GM23248 (cell line): ENCODE results near the gene CFAP74. TPM values are rescaled to one million over a fixed set of nuclear protein-coding genes. Genes with fewer than 3 reads are reported as not detected.

Source experiments
- DNase-seq: peaks from one replicate; pipeline ENCODE4 v3.0.0-alpha.2; 2015
- H2AFZ ChIP-seq: fragments of 200-600 bp; sonication (generic); 2 replicates; pipeline ENCODE4 v1.6.1; 2016; ENCODE audit warnings: antibody characterized with exemption
- H3F3A ChIP-seq: fragments of 200-600 bp; sonication (generic); 2 replicates; pipeline ENCODE4 v1.6.1; 2016; ENCODE audit warnings: mild to moderate bottlenecking, antibody characterized with exemption, mixed run types; ENCODE audit not compliant: insufficient read depth
- H3K27ac ChIP-seq: fragments of 200-600 bp; sonication (generic); 2 replicates; pipeline ENCODE4 v1.5.1; 2016; ENCODE audit warnings: mild to moderate bottlenecking
- H3K27me3 ChIP-seq: fragments of 200-600 bp; sonication (generic); replicated peaks from 2 replicates; pipeline ENCODE4 v1.6.1; 2016; ENCODE audit warnings: mild to moderate bottlenecking; ENCODE audit not compliant: insufficient read depth
- H3K36me3 ChIP-seq: fragments of 200-600 bp; sonication (generic); 2 replicates; pipeline ENCODE4 v1.6.1; 2016; ENCODE audit warnings: low read depth, mild to moderate bottlenecking
- H3K4me1 ChIP-seq: fragments of 200-600 bp; sonication (generic); 2 replicates; pipeline ENCODE4 v1.6.1; 2016; ENCODE audit warnings: mild to moderate bottlenecking; ENCODE audit not compliant: insufficient read depth
- H3K4me2 ChIP-seq: fragments of 200-600 bp; sonication (generic); one replicate; pipeline ENCODE4 v1.6.1; 2016; ENCODE audit warnings: mild to moderate bottlenecking; ENCODE audit not compliant: unreplicated experiment
- H3K4me3 ChIP-seq: fragments of 200-600 bp; sonication (generic); 2 replicates; pipeline ENCODE4 v1.5.1; 2016; ENCODE audit warnings: mild to moderate bottlenecking
- H3K79me2 ChIP-seq: fragments of 200-600 bp; sonication (generic); 2 replicates; pipeline ENCODE4 v1.6.1; 2016; ENCODE audit warnings: mild to moderate bottlenecking; ENCODE audit not compliant: insufficient read depth
- H3K9ac ChIP-seq: fragments of 200-600 bp; sonication (generic); 2 replicates; pipeline ENCODE4 v1.6.1; 2016; ENCODE audit warnings: mild to moderate bottlenecking
- H3K9me2 ChIP-seq: fragments of 200-600 bp; sonication (generic); 2 replicates; pipeline ENCODE4 v1.6.1; 2016; ENCODE audit warnings: mixed run types, mild to moderate bottlenecking, moderate library complexity; ENCODE audit not compliant: insufficient read depth
- H3K9me3 ChIP-seq: fragments of 200-600 bp; sonication (generic); one replicate; pipeline ENCODE4 v1.6.1; 2017; ENCODE audit warnings: low read depth
- H4K20me1 ChIP-seq: fragments of 200-600 bp; sonication (generic); 2 replicates; pipeline ENCODE4 v1.6.0; 2016; ENCODE audit not compliant: insufficient read depth
- EZH2 ChIP-seq: fragments of 200-600 bp; sonication (generic); IDR thresholded peaks from 2 replicates; pipeline ENCODE4 v1.6.1; 2018; ENCODE audit warnings: antibody characterized with exemption, mild to moderate bottlenecking; ENCODE audit not compliant: insufficient read depth, poor library complexity, severe bottlenecking
- EZH2phosphoT487 ChIP-seq: fragments of 200-600 bp; sonication (generic); IDR thresholded peaks from 2 replicates; pipeline ENCODE4 v1.6.1; 2018; ENCODE audit warnings: antibody characterized with exemption, moderate library complexity, mild to moderate bottlenecking, low read depth; ENCODE audit not compliant: insufficient read depth
- WGBS, 2 experiments: methylation state at CpG; one replicate each; pipeline ENCODE4 v1.1.6; 2015 to 2017; ENCODE audit warnings: low lambda C conversion rate in 2 of 2, low coverage in 1 of 2; ENCODE audit errors: missing lambda C conversion rate in 2 of 2; 5-methylcytosine and 5-hydroxymethylcytosine counted together
- in situ Hi-C: fragments of 300-500 bp; cut with MboI; formaldehyde crosslinking; loops from 2 replicates; pipeline ENCODE4 v1.15.0; 2020
- polyA plus RNA-seq: library from polyadenylated mRNA; unstranded; fragments of >200 nt; fragmentation: Nextera tagmentation; extraction: Ambion mirVana; gene quantifications from 2 replicates; pipeline ENCODE4 v1.2.1, GENCODE V29; 2016
- total RNA-seq: library from RNA; depleted of rRNA; stranded (reverse); fragments of >200 nt; shearing (Covaris generic); gene quantifications from 2 replicates; pipeline ENCODE4 v1.2.3, GENCODE V29; 2014

CFAP74 gene
- total and polyA plus RNA-seq, 2 experiments from 2014 or later = not detected

- H3K36me3 ChIP-seq = no peaks in the 10 kb centered on the region
- H2AFZ ChIP-seq = no peak overlapping the region
- H3K27ac ChIP-seq = no peak overlapping the region
- peak; percentile 16 for DNase-seq
- no peak overlapping the region for H3K9ac ChIP-seq
- H3K9me2 ChIP-seq = no peaks in the 10 kb centered on the region
- H3K4me1 ChIP-seq = peaks cover 3% of the 10 kb centered on the region; the same call in 1 of the 2 replicates
- H3K4me2 ChIP-seq = no peak overlapping the region
- peaks cover 10% of the 10 kb centered on the region for H3K27me3 ChIP-seq
- H3K79me2 ChIP-seq = no peaks in the 10 kb centered on the region
- in situ Hi-C loops = no loop called here
- no peaks in the 10 kb centered on the region for H4K20me1 ChIP-seq
- TF ChIP-seq EZH2 = no peak
- H3K9me3 ChIP-seq = no peaks in the 10 kb centered on the region
- 47 to 49% methylated on average over 22 of the region's 22 CpGs for WGBS, 2 experiments
- H3F3A ChIP-seq = no peaks in the 10 kb centered on the region
- no peak overlapping the region for H3K4me3 ChIP-seq
Measured at GRCh38 chr1:1989102-1989542, 14.5 kb downstream of the CFAP74 start.

GRCh38 chr1:1988061-1988945, 15.3 kb downstream of the CFAP74 start:
- WGBS, 2 experiments = 71 to 80% methylated on average over 25 to 29 of the region's 29 CpGs
- Histone ChIP-seq H3K4me2 (no peak overlapping the region), H4K20me1 (no peaks in the 10 kb centered on the region), H3K27me3 (peaks cover 7% of the 10 kb centered on the region; the same call in 1 of the 2 replicates), H2AFZ (no peak overlapping the region), H3K9me3 (no peaks in the 10 kb centered on the region), H3K4me1 (peaks cover 3% of the 10 kb centered on the region; the same call in 1 of the 2 replicates), H3K36me3 (no peaks in the 10 kb centered on the region), H3K9ac (no peak overlapping the region), H3F3A (no peaks in the 10 kb centered on the region), H3K27ac (no peak overlapping the region), H3K9me2 (no peaks in the 10 kb centered on the region), H3K4me3 (no peak overlapping the region), H3K79me2 (no peaks in the 10 kb centered on the region)
- DNase-seq = no peak
- TF ChIP-seq EZH2phosphoT487 = no peak
- TF ChIP-seq EZH2 = no peak
- in situ Hi-C loops = no loop called here

GRCh38 chr1:1987142-1987510, 16.5 kb downstream of the CFAP74 start:
- H4K20me1 ChIP-seq = no peaks in the 10 kb centered on the region
- no peak overlapping the region for H2AFZ ChIP-seq
- no peaks in the 10 kb centered on the region for H3K79me2 ChIP-seq
- H3K4me1 ChIP-seq = peaks cover 3% of the 10 kb centered on the region; the same call in 1 of the 2 replicates
- in situ Hi-C loops = no loop called here
- H3K4me3 ChIP-seq = no peak overlapping the region
- H3K9me2 ChIP-seq = no peaks in the 10 kb centered on the region
- H3K9ac ChIP-seq = no peak overlapping the region
- H3K9me3 ChIP-seq = no peaks in the 10 kb centered on the region
- no peak overlapping the region for H3K27ac ChIP-seq
- no peaks in the 10 kb centered on the region for H3K36me3 ChIP-seq
- peaks cover 7% of the 10 kb centered on the region; the same call in 1 of the 2 replicates for H3K27me3 ChIP-seq
- TF ChIP-seq EZH2phosphoT487 (no peak), EZH2 (no peak)
- no peak overlapping the region for H3K4me2 ChIP-seq
- no peaks in the 10 kb centered on the region for H3F3A ChIP-seq
- no peak for DNase-seq
- 78 to 81% methylated on average over 10 to 13 of the region's 13 CpGs for WGBS, 2 experiments

GRCh38 chr1:1986451-1987141, 17.0 kb downstream of the CFAP74 start:
- Histone ChIP-seq H3K4me2 (no peak overlapping the region), H3F3A (no peaks in the 10 kb centered on the region), H3K9ac (no peak overlapping the region), H3K4me1 (peaks cover 3% of the 10 kb centered on the region; the same call in 1 of the 2 replicates), H2AFZ (no peak overlapping the region), H3K9me2 (no peaks in the 10 kb centered on the region), H3K4me3 (no peak overlapping the region), H3K9me3 (no peaks in the 10 kb centered on the region), H3K36me3 (no peaks in the 10 kb centered on the region), H3K27ac (no peak overlapping the region), H3K79me2 (no peaks in the 10 kb centered on the region), H4K20me1 (no peaks in the 10 kb centered on the region), H3K27me3 (peaks cover 7% of the 10 kb centered on the region; the same call in 1 of the 2 replicates)
- in situ Hi-C loops = no loop called here
- no peak for TF ChIP-seq EZH2phosphoT487
- no peak for TF ChIP-seq EZH2
- 78% methylated on average over 22 to 23 of the region's 24 CpGs for WGBS, 2 experiments
- DNase-seq = no peak
